ENCODE results near the gene TBX1.

Gene TBX1

GRCh38 chr22:19753996-19754700 lies 6.4 kb upstream of the TBX1 start:
- DNase-seq = no peak

GRCh38 chr22:19754701-19755144 lies 5.9 kb upstream of the TBX1 start:
- no peak for DNase-seq

GRCh38 chr22:19755145-19755710 lies 5.3 kb upstream of the TBX1 start:
- no peak for DNase-seq

- DNase-seq = no peak
These were observed 4.8 kb upstream of the TBX1 start for GRCh38 chr22:19755722-19756287.

GRCh38 chr22:19756288-19757128 lies 4.1 kb upstream of the TBX1 start:
- no peak for DNase-seq

GRCh38 chr22:19757140-19757984 lies 3.2 kb upstream of the TBX1 start:
- no peak for DNase-seq

GRCh38 chr22:19757985-19758895 lies 2.3 kb upstream of the TBX1 start:
- no peak for DNase-seq

GRCh38 chr22:19758896-19759426 lies 1.6 kb upstream of the TBX1 start:
- no peak for DNase-seq

- no peak for DNase-seq
These were observed 1.0 kb upstream of the TBX1 start for GRCh38 chr22:19759427-19760057.

- no peak for DNase-seq
These were observed 560 bp downstream of the TBX1 start for GRCh38 chr22:19760951-19761724.

- DNase-seq = no peak
These were observed 1.4 kb downstream of the TBX1 start for GRCh38 chr22:19761725-19762567.

GRCh38 chr22:19762568-19763457 lies 2.2 kb downstream of the TBX1 start:
- no peak for DNase-seq

GRCh38 chr22:19763458-19764298 lies 3.1 kb downstream of the TBX1 start:
- no peak for DNase-seq

GRCh38 chr22:19764299-19764593 lies 3.7 kb downstream of the TBX1 start:
- DNase-seq = no peak

- no peak for DNase-seq
These were observed 4.3 kb downstream of the TBX1 start for GRCh38 chr22:19764636-19765476.

All from bone marrow (tissue), 2 donors.